ENCODE results near the gene MYRF. TPM values are rescaled to one million over a fixed set of nuclear protein-coding genes. Genes with fewer than 3 reads are reported as not detected.

The MYRF gene
- total RNA-seq, 1 experiment from 2014 or later, result 5.1 TPM

DNA sequence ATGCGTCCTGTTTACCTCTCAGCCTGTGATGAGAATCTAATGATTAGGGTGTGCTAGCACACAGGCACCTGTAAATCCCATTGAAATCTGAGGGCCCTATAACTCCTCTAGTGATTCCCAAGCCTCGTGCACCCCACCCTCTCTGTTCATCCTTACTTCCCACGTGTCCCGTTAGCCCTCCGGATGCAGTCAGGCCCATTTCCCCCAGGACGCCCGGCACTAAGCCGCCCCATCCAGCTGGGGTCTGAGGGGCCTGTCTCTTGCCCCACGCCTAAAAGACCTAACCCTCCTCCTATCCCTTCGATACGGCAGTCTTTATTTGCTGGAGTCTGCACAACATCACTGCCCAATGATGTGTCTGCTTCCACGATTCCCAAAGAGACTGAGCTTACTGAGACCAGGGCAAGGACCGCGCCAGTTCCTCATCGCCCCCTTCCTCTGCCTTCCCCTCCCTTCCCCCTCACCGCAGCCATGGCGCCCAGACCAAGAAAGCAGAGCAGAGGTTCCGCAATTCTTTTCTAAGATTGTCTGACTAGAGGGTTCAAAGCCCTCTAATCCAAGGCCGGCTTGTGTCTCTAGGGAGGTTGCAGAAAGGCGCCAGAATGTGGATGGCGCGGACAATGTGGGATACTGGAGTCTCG is 74.6 kb downstream of the MYRF start:
- H3K36me3 ChIP-seq (ENCODE audit: low read depth, low read length), result no peaks in the 10 kb centered on the region
- ATAC-seq (no peak; the same call in 1 of the 2 replicates), DNase-seq (no peak)
- peaks cover 24% of the 10 kb centered on the region; the same call in 1 of the 2 replicates for H4K20me1 ChIP-seq (ENCODE audit: low read length)
- no peaks in the 10 kb centered on the region for H3F3A ChIP-seq (ENCODE audit: low read length, unreplicated experiment)
- POLR2A ChIA-PET (ENCODE audit: unreplicated experiment), result no interaction called here
- H2AFZ ChIP-seq (ENCODE audit: low read length), result peak overlapping the region; percentile 81
- peak overlapping the region; percentile 88 for H3K4me3 ChIP-seq (ENCODE audit: low read length)
- H3K9me2 ChIP-seq (replicated peaks; ENCODE audit: low read length), result no peaks in the 10 kb centered on the region
- TSS peak; percentile 87 for BruUV-seq (replicated peaks)
- CTCF ChIA-PET, result no interaction called here
- H3K9ac ChIP-seq (ENCODE audit: low read length), result peak overlapping the region; percentile 80
- H3K27me3 ChIP-seq (ENCODE audit: low read length), result no peaks in the 10 kb centered on the region
- intact Hi-C loops (cut with micrococcal nuclease), result no loop called here
- H3K79me2 ChIP-seq (ENCODE audit: low read length), result peaks cover 55% of the 10 kb centered on the region
- peak overlapping the region; percentile 90 for H3K4me2 ChIP-seq (ENCODE audit: low read length)
- H3K4me1 ChIP-seq (ENCODE audit: insufficient read depth, low read length), result peaks cover 21% of the 10 kb centered on the region
- peak overlapping the region; percentile 80 for H3K27ac ChIP-seq (ENCODE audit: low read length)
- TF ChIP-seq EZH2 (IDR thresholded peaks at IDR 0.05; ENCODE audit: low read length, unreplicated experiment), result no peak
- no peak for TF ChIP-seq EZH2phosphoT487 (IDR thresholded peaks at IDR 0.05; ENCODE audit: borderline replicate concordance, low read length)
- TF ChIP-seq, protein P1, sequence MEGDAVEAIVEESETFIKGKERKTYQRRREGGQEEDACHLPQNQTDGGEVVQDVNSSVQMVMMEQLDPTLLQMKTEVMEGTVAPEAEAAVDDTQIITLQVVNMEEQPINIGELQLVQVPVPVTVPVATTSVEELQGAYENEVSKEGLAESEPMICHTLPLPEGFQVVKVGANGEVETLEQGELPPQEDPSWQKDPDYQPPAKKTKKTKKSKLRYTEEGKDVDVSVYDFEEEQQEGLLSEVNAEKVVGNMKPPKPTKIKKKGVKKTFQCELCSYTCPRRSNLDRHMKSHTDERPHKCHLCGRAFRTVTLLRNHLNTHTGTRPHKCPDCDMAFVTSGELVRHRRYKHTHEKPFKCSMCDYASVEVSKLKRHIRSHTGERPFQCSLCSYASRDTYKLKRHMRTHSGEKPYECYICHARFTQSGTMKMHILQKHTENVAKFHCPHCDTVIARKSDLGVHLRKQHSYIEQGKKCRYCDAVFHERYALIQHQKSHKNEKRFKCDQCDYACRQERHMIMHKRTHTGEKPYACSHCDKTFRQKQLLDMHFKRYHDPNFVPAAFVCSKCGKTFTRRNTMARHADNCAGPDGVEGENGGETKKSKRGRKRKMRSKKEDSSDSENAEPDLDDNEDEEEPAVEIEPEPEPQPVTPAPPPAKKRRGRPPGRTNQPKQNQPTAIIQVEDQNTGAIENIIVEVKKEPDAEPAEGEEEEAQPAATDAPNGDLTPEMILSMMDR (conservative IDR thresholded peaks at IDR 0.05; ENCODE audit: low read depth, low read length), result no peak
- H3K9me3 ChIP-seq (ENCODE audit: low read length), result no peaks in the 10 kb centered on the region

DNA sequence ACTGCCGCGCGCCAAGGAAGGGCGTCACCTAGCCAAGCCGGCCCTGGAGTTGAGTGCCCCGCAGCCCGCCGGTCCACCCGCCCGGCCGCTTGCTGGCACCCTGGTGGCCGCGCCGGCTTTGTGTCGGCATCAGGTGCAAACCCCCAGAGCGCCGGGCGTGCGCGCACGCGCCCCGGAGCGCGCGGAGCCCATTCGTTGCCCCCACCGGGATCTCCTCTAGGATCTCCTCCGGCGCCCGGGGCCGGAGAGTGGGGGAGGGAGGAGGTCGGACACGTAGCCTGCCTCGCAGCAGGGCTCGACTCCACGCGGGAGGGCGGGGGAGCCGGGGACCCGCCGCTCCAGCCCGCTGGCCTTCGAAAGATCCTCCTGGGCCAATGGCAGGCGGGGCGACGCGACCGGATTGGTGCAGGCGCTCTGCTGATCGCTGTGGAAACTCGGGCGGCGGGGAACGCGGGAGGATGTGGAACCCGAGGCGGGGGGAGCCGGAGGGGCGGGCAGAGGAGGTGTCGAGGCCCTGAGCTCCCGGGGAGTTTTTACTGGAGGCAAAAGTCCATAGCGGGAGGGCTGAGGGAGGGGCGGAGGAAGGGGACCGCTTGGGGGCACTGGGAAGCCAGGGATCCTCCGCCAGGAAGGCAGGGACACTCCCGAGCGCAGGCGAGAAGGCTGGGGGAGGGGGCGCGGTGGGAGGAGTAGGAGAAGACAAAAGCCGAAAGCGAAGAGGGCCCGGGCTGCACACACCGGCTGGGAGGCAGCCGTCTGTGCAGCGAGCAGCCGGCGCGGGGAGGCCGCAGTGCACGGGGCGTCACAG is 75.3 kb downstream of the MYRF start, which contains the start of gene FADS2:
FADS2 (plus strand) TSS at position 730 of the 808 bp plus-strand sequence. CDS start 91 bp downstream, outside the sequence.
- H3K4me1 ChIP-seq (ENCODE audit: insufficient read depth, low read length), result peaks cover 21% of the 10 kb centered on the region
- DNase-seq, result peak; percentile 93
- H3K9me3 ChIP-seq (ENCODE audit: low read length), result no peaks in the 10 kb centered on the region
- intact Hi-C loops (cut with micrococcal nuclease), result no loop called here
- H3K9me2 ChIP-seq (replicated peaks; ENCODE audit: low read length), result no peaks in the 10 kb centered on the region
- TF ChIP-seq EZH2phosphoT487 (IDR thresholded peaks at IDR 0.05; ENCODE audit: borderline replicate concordance, low read length) (peak; percentile 84), EZH2 (IDR thresholded peaks at IDR 0.05; ENCODE audit: low read length, unreplicated experiment) (no peak)
- ATAC-seq, result peak; percentile 82
- H3K4me2 ChIP-seq (ENCODE audit: low read length), result peak within 1 kb of the TSS; percentile 90
- no peaks in the 10 kb centered on the region for H3F3A ChIP-seq (ENCODE audit: low read length, unreplicated experiment)
- peak within 1 kb of the TSS; percentile 80 for H3K27ac ChIP-seq (ENCODE audit: low read length)
- H3K36me3 ChIP-seq (ENCODE audit: low read depth, low read length), result no peaks in the 10 kb centered on the region
- H2AFZ ChIP-seq (ENCODE audit: low read length), result peak within 1 kb of the TSS; percentile 81
- no peaks in the 10 kb centered on the region for H3K27me3 ChIP-seq (ENCODE audit: low read length)
- POLR2A ChIA-PET (ENCODE audit: unreplicated experiment), result interaction anchor here (0.7 to 1.6 kb wide), 3 partner anchors 12 to 20 kb away, joined by 3 to 10 read pairs (median 8); no protein-coding TSS in a partner anchor
- H3K79me2 ChIP-seq (ENCODE audit: low read length), result peaks cover 59% of the 10 kb centered on the region
- H3K9ac ChIP-seq (ENCODE audit: low read length), result peak within 1 kb of the TSS; percentile 80
- BruUV-seq (replicated peaks), result no TSS peak
- CTCF ChIA-PET, result no interaction called here
- peak within 1 kb of the TSS; percentile 88 for H3K4me3 ChIP-seq (ENCODE audit: low read length)
- H4K20me1 ChIP-seq (ENCODE audit: low read length), result peaks cover 31% of the 10 kb centered on the region; the same call in 1 of the 2 replicates

DNA sequence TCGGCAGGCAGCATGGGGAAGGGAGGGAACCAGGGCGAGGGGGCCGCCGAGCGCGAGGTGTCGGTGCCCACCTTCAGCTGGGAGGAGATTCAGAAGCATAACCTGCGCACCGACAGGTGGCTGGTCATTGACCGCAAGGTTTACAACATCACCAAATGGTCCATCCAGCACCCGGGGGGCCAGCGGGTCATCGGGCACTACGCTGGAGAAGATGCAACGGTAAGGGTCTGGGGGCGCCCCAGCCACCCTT is 75.9 kb downstream of the MYRF start:
- Histone ChIP-seq H2AFZ (ENCODE audit: low read length) (peak overlapping the region; percentile 81), H3K79me2 (ENCODE audit: low read length) (peaks cover 64% of the 10 kb centered on the region), H4K20me1 (ENCODE audit: low read length) (peaks cover 36% of the 10 kb centered on the region; the same call in 1 of the 2 replicates), H3K9me2 (replicated peaks; ENCODE audit: low read length) (no peaks in the 10 kb centered on the region), H3K4me2 (ENCODE audit: low read length) (peak overlapping the region; percentile 90), H3K9me3 (ENCODE audit: low read length) (no peaks in the 10 kb centered on the region), H3K27me3 (ENCODE audit: low read length) (no peaks in the 10 kb centered on the region), H3K27ac (ENCODE audit: low read length) (peak overlapping the region; percentile 80), H3K9ac (ENCODE audit: low read length) (peak overlapping the region; percentile 80), H3F3A (ENCODE audit: low read length, unreplicated experiment) (no peaks in the 10 kb centered on the region), H3K4me1 (ENCODE audit: insufficient read depth, low read length) (peaks cover 21% of the 10 kb centered on the region), H3K4me3 (ENCODE audit: low read length) (peak overlapping the region; percentile 88), H3K36me3 (ENCODE audit: low read depth, low read length) (no peaks in the 10 kb centered on the region)
- no peak for TF ChIP-seq EZH2phosphoT487 (IDR thresholded peaks at IDR 0.05; ENCODE audit: borderline replicate concordance, low read length)
- POLR2A ChIA-PET (ENCODE audit: unreplicated experiment), result interaction anchor here (0.6 to 1.6 kb wide), 3 partner anchors 12 to 296 kb away, joined by 3 to 8 read pairs (median 3); no protein-coding TSS in a partner anchor
- no peak for DNase-seq
- CTCF ChIA-PET, result no interaction called here
- intact Hi-C loops (cut with micrococcal nuclease), result no loop called here
- TSS peak; percentile 28 for BruUV-seq (replicated peaks)
- no peak for ATAC-seq

All from PC-3 (cell line).